K562 (cell line): ENCODE results near the gene PTPN9.

ENCODE experiments used
- CREB1 ChIP-seq, 2 experiments: sonication (generic) in 1 of 2; formaldehyde crosslinking in 1 of 2; IDR thresholded peaks; 2 replicates each; pipeline versions ENCODE4 v1.6.1 to v1.8.0; 2012 to 2022; ENCODE audit warnings: inconsistent platforms in 1 of 2, mild to moderate bottlenecking in 1 of 2, missing genetic modification reagents in 1 of 2, moderate library complexity in 1 of 2
- CTCF ChIP-seq, 3 experiments: IDR thresholded peaks in 2 of 3; conservative IDR thresholded peaks in 1 of 3; 2 replicates each; pipeline ENCODE4 v1.5.1; 2011 to 2012; ENCODE audit warnings: low read length in 3 of 3, mild to moderate bottlenecking in 3 of 3, control low read depth in 2 of 3, improper control_type of control experiment in 1 of 3, inconsistent platforms in 1 of 3, low read depth in 1 of 3, mixed read lengths in 1 of 3, moderate library complexity in 1 of 3; ENCODE audit not compliant: insufficient read depth in 2 of 3
- EZH2 ChIP-seq: IDR thresholded peaks from 2 replicates; pipeline ENCODE4 v1.6.1; 2012; ENCODE audit warnings: low read depth, mild to moderate bottlenecking, inconsistent platforms, low read length, borderline replicate concordance
- TCF3 ChIP-seq: sonication (generic); formaldehyde crosslinking; IDR thresholded peaks from 2 replicates; pipeline ENCODE4 v1.4.0; 2020; ENCODE audit warnings: mild to moderate bottlenecking, missing genetic modification reagents

GRCh38 chr15:75450307-75451201 is 128.6 kb downstream of the PTPN9 start:
- TF ChIP-seq CTCF (IDR thresholded peaks at IDR 0.05 in 2 of 3, conservative IDR thresholded peaks at IDR 0.05 in 1 of 3; ENCODE audit: insufficient read depth in 2 of 3, low read depth in 1 of 3, low read length in 3 of 3): no peak
- 0 out of 2 replicates have a peak, but pooled peaks have one; percentile 12 for TF ChIP-seq CREB1 (IDR thresholded peaks at IDR 0.05)
- 0 out of 2 replicates have a peak, but pooled peaks have one; percentile 38 for TF ChIP-seq CREB1 (CRISPR knock-in tag; IDR thresholded peaks at IDR 0.05)
- TF ChIP-seq EZH2: no peak
- TF ChIP-seq TCF3 (CRISPR knock-in tag): no peak
